ENCODE results near the gene ITGB7. TPM values are rescaled to one million over a fixed set of nuclear protein-coding genes. Genes with fewer than 3 reads are reported as not detected.

ITGB7 gene
- total RNA-seq, 1 experiment from 2014 or later, result 1.1 TPM

DNA sequence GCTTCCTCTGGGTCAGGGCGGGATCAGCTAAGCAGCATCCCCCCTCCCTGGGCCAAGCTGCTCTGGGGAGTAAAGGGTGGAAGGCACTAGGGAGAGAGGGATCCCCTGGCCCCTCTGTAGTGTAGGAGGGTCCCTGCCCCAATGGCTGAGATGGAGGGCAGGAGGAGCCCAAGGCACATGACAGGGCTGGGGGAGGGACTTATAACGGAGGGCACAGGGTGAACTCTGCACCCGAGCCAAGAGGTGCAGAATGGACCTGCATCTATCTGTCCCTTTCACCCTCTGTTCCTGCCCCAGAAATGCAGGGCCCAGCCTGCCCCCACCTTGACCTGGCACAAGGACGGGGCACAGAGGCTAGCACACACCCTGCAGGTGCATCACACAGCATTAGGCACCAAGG is 3.8 kb upstream of the ITGB7 start:
- Mint-ChIP-seq H3K4me1 (ENCODE audit: low read depth, unreplicated experiment) (peaks cover under 1% of the 10 kb centered on the region), H3K27ac (ENCODE audit: unreplicated experiment) (no peak overlapping the region), H3K4me3 (ENCODE audit: unreplicated experiment) (no peak overlapping the region), H3K27me3 (ENCODE audit: insufficient read depth, unreplicated experiment) (no peaks in the 10 kb centered on the region), H3K9me3 (ENCODE audit: unreplicated experiment) (no peaks in the 10 kb centered on the region), H3K36me3 (ENCODE audit: insufficient read depth, unreplicated experiment) (no peaks in the 10 kb centered on the region)
- ChIA-PET CTCF (interaction anchor here (1.0 to 1.9 kb wide), 7 partner anchors 30 to 145 kb away, joined by 3 to 13 read pairs (median 6); partner anchors contain the start of genes AAAS, CSAD and ESPL1), POLR2A (no interaction called here)
- Histone ChIP-seq H3K4me3 (ENCODE audit: low read depth, low read length) (no peak overlapping the region), H3K9me3 (no peaks in the 10 kb centered on the region), H3K36me3 (ENCODE audit: control insufficient read depth, insufficient read depth, low read length) (no peaks in the 10 kb centered on the region), H3K4me1 (no peaks in the 10 kb centered on the region), H3K27me3 (replicated peaks; ENCODE audit: control insufficient read depth, insufficient read depth, low read length) (no peaks in the 10 kb centered on the region)
- BruUV-seq (replicated peaks), result no TSS peak
- intact Hi-C loops (cut with micrococcal nuclease; ENCODE audit: unreplicated experiment), result no loop called here
- TF ChIP-seq, protein P1, sequence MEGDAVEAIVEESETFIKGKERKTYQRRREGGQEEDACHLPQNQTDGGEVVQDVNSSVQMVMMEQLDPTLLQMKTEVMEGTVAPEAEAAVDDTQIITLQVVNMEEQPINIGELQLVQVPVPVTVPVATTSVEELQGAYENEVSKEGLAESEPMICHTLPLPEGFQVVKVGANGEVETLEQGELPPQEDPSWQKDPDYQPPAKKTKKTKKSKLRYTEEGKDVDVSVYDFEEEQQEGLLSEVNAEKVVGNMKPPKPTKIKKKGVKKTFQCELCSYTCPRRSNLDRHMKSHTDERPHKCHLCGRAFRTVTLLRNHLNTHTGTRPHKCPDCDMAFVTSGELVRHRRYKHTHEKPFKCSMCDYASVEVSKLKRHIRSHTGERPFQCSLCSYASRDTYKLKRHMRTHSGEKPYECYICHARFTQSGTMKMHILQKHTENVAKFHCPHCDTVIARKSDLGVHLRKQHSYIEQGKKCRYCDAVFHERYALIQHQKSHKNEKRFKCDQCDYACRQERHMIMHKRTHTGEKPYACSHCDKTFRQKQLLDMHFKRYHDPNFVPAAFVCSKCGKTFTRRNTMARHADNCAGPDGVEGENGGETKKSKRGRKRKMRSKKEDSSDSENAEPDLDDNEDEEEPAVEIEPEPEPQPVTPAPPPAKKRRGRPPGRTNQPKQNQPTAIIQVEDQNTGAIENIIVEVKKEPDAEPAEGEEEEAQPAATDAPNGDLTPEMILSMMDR (IDR thresholded peaks at IDR 0.05; ENCODE audit: insufficient read depth in 1 of 2, low read depth in 1 of 2, low read length in 1 of 2, severe bottlenecking in 1 of 2, unreplicated experiment in 1 of 2), result no peak
- no peak for DNase-seq

DNA sequence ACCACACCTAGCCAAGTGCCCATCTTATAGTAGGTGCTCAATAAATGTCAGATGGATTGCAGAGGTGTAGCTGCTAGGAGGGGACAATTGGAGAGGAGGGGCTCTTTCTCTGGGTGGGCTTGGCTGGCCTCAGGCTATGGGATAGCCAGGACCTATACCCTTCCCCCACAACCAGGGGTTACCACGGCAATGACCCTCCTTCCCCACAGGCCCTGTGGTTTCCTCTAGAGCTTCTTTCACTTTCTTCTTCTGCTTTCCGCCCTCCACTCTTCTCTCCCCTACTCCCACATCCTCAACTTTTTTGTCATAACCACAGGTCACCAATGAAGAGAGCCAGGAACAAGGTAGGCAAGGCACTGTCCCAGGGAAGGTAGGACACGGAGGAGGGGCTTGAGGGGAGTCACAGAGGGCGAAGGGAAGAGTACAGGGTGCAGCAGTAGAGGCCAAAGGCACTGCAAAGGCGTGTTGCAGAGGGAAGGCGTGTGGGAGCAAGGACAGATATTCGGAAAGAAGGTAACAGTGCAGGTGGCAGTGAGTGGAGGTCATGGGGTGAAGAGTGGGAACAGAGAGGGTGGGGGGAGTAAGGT is 1.9 kb upstream of the ITGB7 start:
- BruUV-seq (replicated peaks), result no TSS peak
- Histone ChIP-seq H3K27me3 (replicated peaks; ENCODE audit: control insufficient read depth, insufficient read depth, low read length) (no peaks in the 10 kb centered on the region), H3K4me1 (no peaks in the 10 kb centered on the region), H3K9me3 (no peaks in the 10 kb centered on the region), H3K4me3 (ENCODE audit: low read depth, low read length) (no peak overlapping the region), H3K36me3 (ENCODE audit: control insufficient read depth, insufficient read depth, low read length) (no peaks in the 10 kb centered on the region)
- DNase-seq, result no peak
- no peaks in the 10 kb centered on the region for H3K27me3 Mint-ChIP-seq (ENCODE audit: insufficient read depth, unreplicated experiment)
- H3K36me3 Mint-ChIP-seq (ENCODE audit: insufficient read depth, unreplicated experiment), result no peaks in the 10 kb centered on the region
- TF ChIP-seq, protein P1 (IDR thresholded peaks at IDR 0.05; ENCODE audit: insufficient read depth in 1 of 2, low read depth in 1 of 2, low read length in 1 of 2, severe bottlenecking in 1 of 2, unreplicated experiment in 1 of 2), result no peak
- no peaks in the 10 kb centered on the region for H3K4me1 Mint-ChIP-seq (ENCODE audit: low read depth, unreplicated experiment)
- no peaks in the 10 kb centered on the region for H3K9me3 Mint-ChIP-seq (ENCODE audit: unreplicated experiment)
- H3K4me3 Mint-ChIP-seq (ENCODE audit: unreplicated experiment), result no peak overlapping the region
- ChIA-PET CTCF (interaction anchor here (1.3 to 1.4 kb wide), 2 partner anchors 130 to 143 kb away, joined by 3 to 4 read pairs; partner anchors contain the start of gene SPRYD3), POLR2A (no interaction called here)
- H3K27ac Mint-ChIP-seq (ENCODE audit: unreplicated experiment), result no peak overlapping the region
- intact Hi-C loops (cut with micrococcal nuclease; ENCODE audit: unreplicated experiment), result no loop called here

DNA sequence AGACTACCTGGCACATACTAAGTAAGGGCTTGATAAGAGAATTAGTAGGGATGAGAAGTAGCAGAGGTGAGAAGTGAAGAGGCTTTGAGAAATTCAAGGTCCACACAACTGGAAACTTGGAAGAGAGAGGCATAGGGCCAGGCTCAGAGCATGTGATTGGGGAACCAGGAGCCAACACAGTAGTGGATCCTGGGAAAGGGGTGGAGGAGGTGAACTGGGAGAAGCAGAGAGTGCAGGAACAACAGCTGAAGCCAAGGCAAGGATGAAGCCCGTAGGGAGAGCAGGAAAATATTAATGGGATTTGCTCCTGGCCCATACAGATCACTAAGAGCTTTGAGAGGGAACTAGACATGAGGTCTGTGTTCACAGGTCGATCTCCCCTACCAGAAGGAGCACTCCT is 1.4 kb upstream of the ITGB7 start:
- TF ChIP-seq, protein P1 (IDR thresholded peaks at IDR 0.05; ENCODE audit: insufficient read depth in 1 of 2, low read depth in 1 of 2, low read length in 1 of 2, severe bottlenecking in 1 of 2, unreplicated experiment in 1 of 2), result no peak
- H3K4me1 ChIP-seq, result no peaks in the 10 kb centered on the region
- no peaks in the 10 kb centered on the region for H3K27me3 ChIP-seq (replicated peaks; ENCODE audit: control insufficient read depth, insufficient read depth, low read length)
- no peaks in the 10 kb centered on the region for H3K9me3 Mint-ChIP-seq (ENCODE audit: unreplicated experiment)
- no peaks in the 10 kb centered on the region for H3K27me3 Mint-ChIP-seq (ENCODE audit: insufficient read depth, unreplicated experiment)
- H3K4me3 ChIP-seq (ENCODE audit: low read depth, low read length), result no peak overlapping the region
- DNase-seq, result no peak
- no peaks in the 10 kb centered on the region for H3K36me3 Mint-ChIP-seq (ENCODE audit: insufficient read depth, unreplicated experiment)
- ChIA-PET POLR2A (interaction anchor here (0.6 kb wide), 1 partner anchor 26 kb away, joined by 3 read pairs; no protein-coding TSS in a partner anchor), CTCF (interaction anchor here (1.3 to 1.4 kb wide), 2 partner anchors 129 to 142 kb away, joined by 3 to 4 read pairs; partner anchors contain the start of gene SPRYD3)
- no TSS peak for BruUV-seq (replicated peaks)
- H3K27ac Mint-ChIP-seq (ENCODE audit: unreplicated experiment), result no peak overlapping the region
- intact Hi-C loops (cut with micrococcal nuclease; ENCODE audit: unreplicated experiment), result no loop called here
- no peaks in the 10 kb centered on the region for H3K4me1 Mint-ChIP-seq (ENCODE audit: low read depth, unreplicated experiment)
- H3K36me3 ChIP-seq (ENCODE audit: control insufficient read depth, insufficient read depth, low read length), result no peaks in the 10 kb centered on the region
- no peak overlapping the region for H3K4me3 Mint-ChIP-seq (ENCODE audit: unreplicated experiment)
- no peaks in the 10 kb centered on the region for H3K9me3 ChIP-seq

Data from Caco-2 (cell line).